ENCODE data around the gene RFPL2.
"Not testable (repeated sequence)": the region's sequence is repeated elsewhere in the genome, so short reads cannot be mapped to it uniquely, and the experiment has no call there.

RFPL2 gene

DNA sequence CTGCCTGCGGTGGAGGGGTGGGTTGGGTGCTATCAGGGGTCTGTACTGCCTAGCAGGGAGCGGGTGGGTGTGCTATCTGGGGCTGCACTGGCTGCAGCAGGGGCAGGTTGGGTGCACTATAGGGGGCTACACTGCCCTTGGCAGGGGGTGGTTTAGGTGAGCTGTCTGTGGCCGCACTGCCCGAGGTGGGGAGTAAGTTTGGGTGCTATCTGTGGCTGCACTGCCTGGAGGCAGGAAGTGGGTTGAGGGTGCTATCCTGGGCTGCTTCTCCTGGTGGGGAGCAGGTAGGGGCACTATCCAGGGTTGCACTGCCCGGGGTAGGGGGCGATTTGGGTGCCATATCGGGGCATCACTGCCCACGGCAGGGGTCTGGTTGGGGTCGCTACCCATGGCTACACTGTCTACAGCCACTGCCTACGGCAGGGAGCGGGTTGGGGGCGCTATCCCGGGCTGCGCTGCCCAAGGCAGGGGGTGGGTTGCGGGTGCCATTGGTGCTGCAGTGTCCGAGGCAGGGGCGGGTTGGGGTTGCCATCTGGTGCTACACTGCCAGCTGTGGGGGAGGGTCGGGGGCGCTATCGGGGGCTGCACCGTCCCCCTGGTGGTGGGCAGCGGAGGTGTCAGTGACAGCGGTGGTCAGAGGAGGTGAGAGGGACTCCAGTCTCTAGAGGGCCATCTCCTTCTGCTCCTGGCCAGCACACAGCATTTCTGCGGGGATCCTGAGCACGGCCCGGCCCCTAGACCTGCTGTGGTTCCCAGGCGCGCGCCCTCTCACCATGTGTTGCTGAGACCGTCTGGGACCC lies 1.3 kb upstream of the RFPL2 start:
- DNase-seq (ENCODE audit: low read depth, low spot score) = no peak

DNA sequence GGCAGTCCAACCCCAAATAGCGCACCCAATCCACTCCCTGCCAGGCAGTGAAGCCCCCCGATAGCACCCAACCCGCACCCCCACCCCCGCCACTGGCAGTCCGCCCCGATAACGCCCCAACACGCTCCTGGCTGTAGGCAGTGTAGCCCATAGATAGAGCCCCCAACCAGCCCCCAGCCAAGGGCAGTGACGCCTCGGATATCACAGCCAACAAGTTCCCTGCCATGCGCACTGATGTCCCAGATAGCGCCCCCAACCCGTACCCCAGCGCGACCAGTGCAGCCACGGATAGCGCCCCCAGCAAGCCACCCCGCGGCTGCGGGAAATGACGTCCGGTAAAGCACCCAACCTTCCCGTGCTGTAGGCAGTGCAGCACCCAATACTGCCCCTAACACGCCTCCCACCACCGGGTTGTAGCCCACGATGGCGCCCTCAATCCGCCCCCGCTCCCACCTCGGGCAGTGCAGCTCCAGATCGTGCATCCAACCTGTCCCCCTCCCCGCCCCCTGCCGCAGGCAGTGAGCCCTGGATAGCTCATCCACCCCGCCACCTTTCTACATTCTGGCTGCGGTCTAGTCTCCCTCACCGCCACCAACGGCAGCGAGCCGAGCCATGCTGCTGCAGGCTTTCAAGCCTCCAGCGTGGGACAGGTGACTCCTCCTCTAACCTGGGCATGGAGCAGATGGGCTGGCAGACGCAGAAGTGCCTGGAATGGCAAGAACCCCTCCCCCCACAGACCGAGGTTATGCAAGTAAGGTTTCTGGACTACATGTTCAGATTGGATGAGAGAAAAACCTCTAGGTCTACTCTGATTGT lies 625 bp downstream of the RFPL2 start:
- DNase-seq (ENCODE audit: low read depth, low spot score) = no peak

DNA sequence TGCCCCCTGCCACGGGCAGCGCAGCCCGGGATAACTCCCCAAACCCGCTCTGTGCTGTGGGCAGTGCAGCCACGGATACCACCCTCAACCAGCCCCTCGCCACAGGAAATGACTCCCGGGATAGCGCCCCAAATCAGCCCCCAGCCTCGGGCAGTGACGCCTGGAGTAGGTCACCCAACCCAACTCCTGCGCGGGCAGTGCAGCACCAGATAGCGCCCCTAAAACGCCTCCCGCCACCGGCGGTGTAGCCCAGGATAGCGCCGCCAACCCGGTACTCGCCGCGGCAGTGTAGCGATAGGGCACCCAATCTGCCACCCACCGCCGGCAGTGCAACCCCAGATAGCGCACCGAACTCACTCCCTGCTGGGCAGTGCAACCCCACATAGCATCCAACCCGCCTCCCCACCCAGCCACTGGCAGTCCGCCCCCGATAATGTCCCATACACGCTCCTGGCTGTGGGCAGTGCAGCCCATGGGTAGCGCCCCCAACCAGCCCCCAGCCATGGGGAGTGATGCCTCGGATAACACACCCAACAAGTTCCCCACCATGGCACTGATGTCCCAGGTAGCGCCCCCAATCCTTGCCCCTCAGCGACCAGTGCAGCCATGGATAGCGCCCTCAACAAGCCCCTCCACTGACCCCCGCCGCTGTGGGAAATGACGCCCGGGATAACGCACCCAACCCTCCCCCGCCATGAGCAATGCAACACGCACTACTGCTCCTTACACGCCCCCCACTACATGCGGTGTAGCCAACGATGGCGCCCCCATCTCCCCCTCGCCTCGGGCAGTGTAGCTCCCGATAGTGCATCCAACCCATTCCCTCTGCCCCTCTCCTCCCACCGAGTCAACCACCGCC lies 1.5 kb downstream of the RFPL2 start:
- no peak for DNase-seq (ENCODE audit: low read depth, low spot score)

DNA sequence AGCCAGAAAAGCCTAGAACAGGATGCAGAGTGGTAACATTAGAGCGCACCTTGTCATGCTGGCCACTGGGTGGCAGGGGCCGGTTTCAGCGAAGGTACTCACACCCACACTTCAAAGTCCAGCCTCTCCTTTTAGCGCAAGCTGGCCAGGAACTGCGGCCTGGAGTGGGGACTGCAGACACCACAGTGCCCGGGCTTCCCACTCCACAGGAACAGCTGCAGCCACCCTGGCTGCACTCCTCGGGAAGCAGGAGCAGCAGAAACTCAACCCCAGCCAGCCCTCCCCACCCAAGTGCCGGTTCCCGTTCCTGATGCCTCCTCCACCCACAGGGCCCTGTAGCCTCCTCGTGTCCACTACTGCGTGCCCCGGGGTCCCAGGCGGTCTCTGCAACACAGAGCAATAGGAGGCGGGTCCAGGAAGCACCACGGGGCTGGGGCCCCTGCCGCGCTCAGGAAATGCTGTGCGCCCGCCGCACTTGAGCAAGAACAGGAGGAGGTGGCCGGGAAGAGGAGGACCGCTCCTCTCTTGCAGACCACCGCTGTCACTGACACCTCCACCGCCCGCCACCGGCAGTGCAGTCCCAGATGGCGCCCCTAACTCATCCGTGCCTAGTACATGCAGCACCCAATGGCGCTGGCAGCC lies 2.2 kb downstream of the RFPL2 start:
- no peak for DNase-seq (ENCODE audit: low read depth, low spot score)

DNA sequence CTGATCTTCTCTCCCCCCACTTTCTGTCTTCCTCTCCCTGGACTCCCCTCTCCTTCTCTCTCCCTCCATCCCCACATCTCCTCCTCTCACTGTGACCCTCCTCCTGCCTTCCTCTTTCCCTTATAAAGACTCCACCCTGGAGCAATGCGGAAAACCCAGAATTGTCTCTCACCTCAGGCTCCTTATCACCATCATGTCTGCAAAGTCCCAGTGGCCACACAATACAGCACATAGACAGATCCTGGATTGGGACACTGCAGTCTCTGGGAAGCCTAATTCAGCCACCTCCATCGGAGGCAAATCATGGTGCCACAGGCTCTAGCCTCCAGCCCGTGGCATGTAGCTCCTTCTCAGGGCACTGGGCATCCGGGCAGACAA lies 2.7 kb downstream of the RFPL2 start:
- DNase-seq (ENCODE audit: low read depth, low spot score) = no peak

DNA sequence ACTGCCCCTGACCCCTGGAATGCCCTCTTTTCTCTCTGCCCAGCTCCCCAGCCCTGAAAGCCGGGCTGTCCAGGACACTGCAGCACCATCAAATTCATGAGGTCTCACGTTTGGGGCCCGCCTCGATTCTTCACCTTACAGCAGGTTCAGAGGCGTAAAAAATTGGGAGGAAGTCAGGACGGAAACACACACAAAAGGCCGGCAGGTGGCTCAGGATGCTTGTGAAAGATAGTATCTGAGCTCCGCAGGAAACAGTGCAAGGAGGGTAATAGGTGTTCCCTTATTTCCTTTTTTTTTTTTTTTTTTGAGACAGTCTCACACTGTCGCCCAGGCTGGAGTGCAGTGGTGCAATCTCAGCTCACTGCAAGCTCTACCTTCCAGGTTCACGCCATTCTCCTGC lies 4.1 kb downstream of the RFPL2 start:
- no peak for DNase-seq (ENCODE audit: low read depth, low spot score)

DNA sequence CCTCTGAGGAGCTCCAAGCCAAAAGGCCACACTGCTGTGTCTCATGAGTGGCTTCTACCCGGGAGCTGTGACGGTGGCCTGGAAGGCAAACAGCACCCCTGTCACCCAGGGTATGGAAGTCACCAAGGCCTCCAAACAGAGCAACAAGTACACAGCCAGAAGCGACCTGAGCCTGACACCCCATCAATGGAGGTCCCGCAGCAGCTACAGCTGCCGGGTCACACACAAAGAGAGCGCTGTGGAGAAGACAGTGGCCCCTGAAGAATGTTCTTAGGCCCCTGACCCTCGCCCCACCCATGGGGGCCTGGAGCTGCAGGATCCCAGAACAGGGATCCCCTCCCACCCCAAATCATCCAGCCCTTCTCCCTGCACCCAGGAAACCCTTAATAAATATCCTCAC lies 4.9 kb downstream of the RFPL2 start:
- no peak for DNase-seq (ENCODE audit: low read depth, low spot score)

DNA sequence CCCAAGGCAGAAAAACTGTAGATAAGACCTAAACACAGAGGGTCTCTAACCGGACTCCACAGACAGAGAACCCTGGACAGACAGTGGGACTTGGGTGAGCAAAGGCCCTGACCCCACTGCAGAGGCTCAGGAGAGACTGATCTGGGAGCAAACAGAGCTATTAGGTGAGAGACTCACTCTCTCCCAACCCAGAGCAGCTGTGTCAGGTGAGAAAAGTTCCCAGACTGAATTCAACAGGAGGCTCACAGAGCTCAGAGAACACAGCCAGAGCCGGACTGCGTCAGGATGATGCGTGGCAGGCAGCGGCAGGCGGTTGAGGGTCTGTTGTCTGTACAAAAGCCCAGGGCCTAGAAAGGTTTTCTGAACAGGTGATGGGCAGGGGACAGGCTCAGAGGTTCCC lies 5.5 kb downstream of the RFPL2 start:
- no peak for DNase-seq (ENCODE audit: low read depth, low spot score)

DNA sequence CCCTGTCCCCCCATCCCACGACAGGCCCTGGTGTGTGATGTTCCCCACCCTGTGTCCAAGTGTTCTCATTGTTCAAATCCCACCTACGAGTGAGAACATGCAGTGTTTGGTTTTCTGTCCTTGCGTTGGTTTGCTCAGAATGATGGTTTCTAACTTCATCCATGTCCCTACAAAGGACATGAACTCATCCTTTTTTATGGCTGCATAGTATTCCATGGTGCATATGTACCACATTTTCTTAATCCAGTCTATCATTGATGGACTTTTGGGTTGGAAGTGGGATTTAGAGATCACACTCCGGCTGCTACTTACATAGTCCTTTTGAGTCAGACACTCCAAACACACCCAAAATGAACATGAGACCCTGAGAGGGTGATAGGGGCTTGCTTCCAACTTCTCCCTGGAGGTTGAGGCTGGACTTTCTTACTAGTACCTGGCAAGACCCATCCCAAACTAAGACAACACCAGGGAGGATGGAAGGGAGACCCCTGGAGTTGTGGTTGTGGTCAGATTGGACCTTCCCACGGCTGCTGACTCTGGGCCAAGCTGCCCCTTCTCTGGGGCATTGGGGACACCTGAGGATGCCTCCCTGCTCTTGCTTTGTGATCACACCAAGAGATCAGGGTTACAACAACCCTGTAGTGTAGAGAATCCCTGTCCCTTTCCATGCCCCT lies 7.2 kb downstream of the RFPL2 start:
- not testable (repeated sequence) for DNase-seq (ENCODE audit: low read depth, low spot score)

DNA sequence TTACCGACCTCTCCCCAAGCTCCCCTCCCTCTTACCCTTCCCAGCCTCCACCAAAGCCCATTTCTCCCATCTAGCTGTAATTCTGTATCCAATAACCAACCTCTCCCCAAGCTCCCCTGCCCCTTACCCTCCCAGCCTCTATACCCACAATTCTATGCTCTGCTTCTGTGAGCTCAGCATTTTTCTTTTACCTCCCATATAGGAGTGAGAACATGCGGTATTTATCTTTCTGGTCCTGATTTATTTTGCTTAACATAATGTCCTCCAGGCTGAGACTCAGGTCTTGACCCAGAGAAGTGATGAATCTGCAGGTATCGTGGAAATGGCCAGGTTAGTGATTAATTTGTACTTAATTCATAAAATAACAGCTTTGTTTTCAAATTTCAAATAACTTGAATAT lies 9.0 kb downstream of the RFPL2 start:
- not testable (repeated sequence) for DNase-seq (ENCODE audit: low read depth, low spot score)

DNA sequence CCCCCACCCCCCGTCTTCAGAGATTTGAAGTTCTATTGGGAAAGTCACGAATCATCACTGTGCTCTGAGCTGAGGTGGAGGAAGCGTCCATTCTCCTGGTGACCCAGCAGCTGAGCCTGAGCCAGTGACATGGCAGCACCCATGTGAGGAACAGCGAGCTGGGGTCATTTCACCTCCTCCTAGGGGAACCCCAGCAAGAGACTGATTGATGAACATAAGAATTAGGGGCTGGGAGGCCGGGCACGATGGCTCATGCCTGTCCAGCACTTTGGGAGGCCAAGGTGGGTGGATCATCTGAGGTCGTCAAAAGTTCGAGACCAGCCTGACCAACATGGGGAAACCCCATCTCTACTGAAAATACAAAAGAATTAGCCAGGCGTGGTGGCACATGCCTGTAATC lies 11.5 kb downstream of the RFPL2 start:
- DNase-seq (ENCODE audit: low read depth, low spot score) = not testable (repeated sequence)

DNA sequence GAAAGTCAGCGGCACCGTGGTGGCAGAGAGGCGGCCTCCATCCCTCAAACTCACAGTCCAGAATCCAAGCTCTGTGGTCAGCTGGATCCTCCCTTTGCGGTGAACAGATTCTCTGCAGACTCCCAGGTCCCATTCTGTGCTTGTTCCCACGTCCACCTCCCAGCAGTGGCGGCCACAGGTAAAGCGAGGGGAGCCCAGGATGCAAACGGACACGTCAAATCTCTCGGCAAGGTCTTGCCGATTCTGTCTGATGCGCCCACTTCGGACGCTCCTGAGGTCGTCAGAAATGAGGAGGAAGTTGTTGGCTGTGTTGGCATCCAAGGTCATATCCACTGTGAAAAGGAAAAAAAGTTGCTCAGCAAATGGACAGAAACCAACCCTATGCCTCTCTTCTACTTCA lies 13.9 kb downstream of the RFPL2 start:
- not testable (repeated sequence) for DNase-seq (ENCODE audit: low read depth, low spot score)

DNA sequence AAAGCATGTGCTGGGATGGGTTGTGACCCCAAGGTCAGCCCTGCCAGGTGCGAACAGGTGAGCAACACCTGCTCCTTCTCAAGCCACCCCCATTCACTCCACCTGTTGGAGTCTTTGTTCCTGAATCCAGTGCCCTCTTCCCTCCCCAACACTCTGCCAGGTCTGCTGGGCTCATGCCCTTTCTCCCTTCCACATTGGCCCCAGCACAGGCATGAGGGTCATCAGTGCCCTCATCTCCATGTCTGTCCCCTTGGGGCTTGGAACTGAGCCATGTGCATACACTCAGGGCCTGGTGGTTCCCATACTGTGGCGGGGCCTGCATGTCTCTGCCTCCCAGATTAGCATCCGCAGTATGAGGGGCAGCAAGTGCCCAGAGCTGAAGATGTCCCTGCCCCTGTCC lies 19.1 kb downstream of the RFPL2 start:
- no peak for DNase-seq (ENCODE audit: low read depth, low spot score)

DNA sequence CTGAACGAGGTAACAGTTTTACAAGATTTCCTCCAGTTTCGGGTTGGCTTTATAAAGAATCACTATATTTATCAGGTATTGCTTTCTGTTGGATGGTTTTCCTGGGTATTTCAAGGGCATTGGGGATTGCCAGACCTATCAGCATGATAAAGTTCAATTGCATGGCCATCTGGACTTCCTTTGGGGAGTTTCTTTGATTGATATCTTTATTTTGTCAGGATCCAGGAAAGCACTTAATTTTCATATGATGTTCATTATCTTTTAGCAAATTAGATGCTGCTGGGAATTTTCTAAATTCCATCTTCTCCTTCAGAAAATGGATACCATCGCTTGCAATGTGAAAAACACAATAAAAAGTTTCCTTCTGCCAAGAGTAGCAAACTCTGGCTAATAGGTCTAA lies 21.2 kb downstream of the RFPL2 start:
- no peak for DNase-seq (ENCODE audit: low read depth, low spot score)

DNA sequence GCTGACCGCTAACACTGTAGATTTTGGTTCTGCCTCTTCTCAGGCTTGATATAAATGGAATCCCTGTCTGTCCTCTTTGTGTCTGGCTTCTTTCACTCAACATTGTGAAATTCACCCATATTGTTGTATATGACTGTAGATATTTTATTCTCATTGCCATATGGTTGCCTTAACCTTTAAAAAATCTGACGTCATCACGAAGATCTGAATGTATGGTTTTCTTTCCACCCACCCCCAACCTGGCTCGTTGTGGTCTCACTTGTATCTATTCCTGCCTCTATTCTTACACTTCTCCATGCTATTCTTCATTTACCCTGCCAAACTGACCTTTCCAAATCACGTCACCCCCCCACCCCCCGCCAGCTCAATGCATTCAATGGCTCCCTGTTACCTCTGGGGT lies 23.8 kb downstream of the RFPL2 start:
- no peak for DNase-seq (ENCODE audit: low read depth, low spot score)

DNA sequence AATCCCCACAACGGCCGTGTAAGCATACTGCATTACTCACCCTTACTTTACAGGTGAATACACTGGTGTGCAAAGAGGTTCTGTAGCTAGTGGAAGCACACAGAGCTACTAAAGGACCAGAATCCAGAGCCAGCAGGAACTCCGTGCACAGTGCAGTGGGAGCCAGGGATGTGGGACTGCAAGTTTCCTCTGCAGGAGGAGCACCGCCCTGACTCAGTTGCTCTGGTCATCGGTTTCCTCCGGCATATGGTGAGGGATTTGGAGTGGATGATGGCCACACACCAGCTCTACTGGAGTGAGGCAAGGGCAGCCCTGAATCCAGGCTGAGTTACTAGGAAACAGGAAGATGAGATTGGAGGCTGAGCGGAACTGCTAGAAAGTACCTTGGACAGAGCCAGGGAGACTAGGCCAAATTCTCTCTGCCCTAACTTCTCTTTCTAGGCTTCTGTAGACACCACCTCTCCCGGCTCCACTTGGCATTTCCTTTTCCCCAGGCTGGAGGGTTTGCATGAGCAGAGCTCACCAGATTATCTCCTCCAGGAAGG lies 27.6 kb downstream of the RFPL2 start:
- no peak for DNase-seq (ENCODE audit: low read depth, low spot score)

DNA sequence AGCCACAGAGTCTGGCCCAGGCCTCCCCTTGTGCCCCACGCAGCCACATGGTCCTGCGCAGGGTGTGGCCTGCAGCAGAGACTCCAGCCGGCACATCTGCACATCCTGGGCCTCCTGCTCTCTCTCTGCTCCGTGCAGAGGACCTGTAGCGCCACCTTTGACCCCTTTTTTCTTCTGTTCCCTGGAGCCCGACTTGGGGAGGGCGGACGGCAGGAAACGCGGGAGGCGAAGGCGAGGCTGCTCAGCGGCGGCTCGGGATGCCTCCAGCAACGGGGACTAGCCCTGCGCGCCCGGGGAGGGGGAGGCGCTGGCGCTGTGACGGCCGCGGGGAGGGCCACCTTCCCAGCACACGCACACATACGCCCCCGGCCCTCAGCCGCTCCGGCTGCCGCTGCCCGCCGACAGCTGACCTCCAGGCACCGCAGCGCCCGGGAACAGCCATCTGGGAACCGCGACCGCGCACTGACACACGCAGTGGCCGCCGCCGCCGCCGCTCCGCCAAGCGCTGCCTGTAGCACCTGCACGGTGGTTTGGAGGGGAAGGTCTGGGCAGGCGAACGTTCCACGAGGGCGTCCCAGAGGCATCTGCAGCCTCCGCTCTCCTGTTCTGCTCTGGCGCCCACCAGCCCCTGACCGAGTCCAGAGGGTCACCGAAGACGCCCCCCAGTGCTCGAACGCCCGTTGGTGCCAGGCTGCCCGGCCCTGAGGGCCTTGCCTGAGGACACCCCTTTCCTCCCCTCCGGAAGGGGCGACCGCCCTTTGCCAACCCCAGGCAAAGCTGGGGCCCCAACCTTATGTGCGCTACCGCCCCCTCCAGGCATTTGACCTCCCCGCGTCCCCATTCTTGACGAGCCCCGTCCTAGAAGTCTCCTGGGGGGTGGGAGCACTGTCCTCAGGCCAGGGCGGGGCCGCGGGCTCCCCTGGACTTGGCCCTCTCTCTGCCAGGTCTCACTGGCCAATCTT lies 28.9 kb downstream of the RFPL2 start:
- DNase-seq (ENCODE audit: low read depth, low spot score) = no peak

DNA sequence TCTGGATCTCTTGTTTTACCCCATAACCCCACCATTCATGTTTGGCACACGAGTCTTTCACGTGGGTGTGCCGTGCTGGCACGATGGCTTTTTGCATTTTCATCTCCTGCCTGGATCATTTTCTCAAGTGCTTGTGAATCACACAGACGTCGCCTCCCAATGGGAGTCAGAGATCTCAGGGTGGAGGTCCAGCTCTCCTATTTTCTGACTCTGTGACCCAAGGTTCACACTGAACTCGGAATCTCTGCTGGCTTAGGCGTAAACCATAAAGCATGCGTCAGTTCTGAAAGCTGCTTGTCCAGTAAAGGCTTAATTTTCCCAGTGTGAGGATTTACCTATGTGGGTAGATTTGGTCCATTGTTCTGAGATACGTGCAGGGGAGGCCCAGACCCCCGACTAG lies 29.8 kb downstream of the RFPL2 start:
- no peak for DNase-seq (ENCODE audit: low read depth, low spot score)

DNA sequence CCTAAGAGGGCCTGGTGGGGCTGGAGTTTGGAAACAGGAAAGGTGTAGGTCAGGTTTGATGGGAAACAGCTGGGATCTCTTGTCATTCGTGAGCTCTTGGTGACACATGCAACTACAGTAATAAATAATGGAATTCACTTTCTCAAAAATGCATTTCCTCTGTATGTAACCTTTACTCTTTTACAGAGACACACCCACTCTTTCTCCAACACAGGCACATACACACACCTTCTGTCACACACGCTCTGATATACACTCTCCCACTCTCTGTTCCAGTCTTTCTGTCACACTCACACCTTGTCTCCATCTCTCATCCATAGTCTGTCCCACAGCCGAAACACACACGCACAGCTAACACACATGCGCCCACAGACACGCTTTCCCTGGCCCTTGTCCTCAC lies 39.2 kb downstream of the RFPL2 start:
- DNase-seq (ENCODE audit: low read depth, low spot score) = no peak
